T-cell (primary cell): ENCODE data around the gene RAB3IP. TPM values are rescaled to one million over a fixed set of nuclear protein-coding genes. Genes with fewer than 3 reads are reported as not detected.
"Not testable (repeated sequence)": the region's sequence is repeated elsewhere in the genome, so short reads cannot be mapped to it uniquely, and the experiment has no call there.

Experiments
- ATAC-seq, 4 experiments: fragments of 200-7000 bp in 3 of 4; fragments of 150-1000 bp in 1 of 4; cut with Tn5 transposase; replicated peaks in 1 of 4; 1 replicate in 3 of 4; 2 replicates in 1 of 4; pipeline ENCODE4 v1.10.0; 2021; ENCODE audit warnings: moderate library complexity in 3 of 4, mild to moderate bottlenecking in 2 of 4, moderate number of reproducible peaks in 1 of 4
- CTCF ChIA-PET, 2 donors: fragments of 300-600 bp; sonication (Branson Sonifier 250); formaldehyde crosslinking; loops; one replicate each; lab custom pipeline; 2022; ENCODE audit warnings: antibody characterized with exemption in 2 of 2; lab: Charles Lee
- POLR2A ChIA-PET, 2 donors: fragments of 300-600 bp; sonication (Branson Sonifier 250); formaldehyde crosslinking; loops; one replicate each; lab custom pipeline; 2022; ENCODE audit warnings: antibody characterized with exemption in 2 of 2; lab: Charles Lee
- DNase-seq, 35 experiments: peaks; one replicate each; pipeline versions ENCODE4 v3.0.0 to v3.0.0-alpha.2; 2013 to 2023
- H3K27ac ChIP-seq: one replicate; pipeline ENCODE4 v1.5.1; 2013; ENCODE audit warnings: low read length
- H3K27me3 ChIP-seq, 2 experiments: replicated peaks in 1 of 2; 1 replicate in 1 of 2; 2 replicates in 1 of 2; pipeline versions ENCODE4 v1.6.1 to v1.7.0; 2013; ENCODE audit warnings: low read length in 1 of 2, mixed read lengths in 1 of 2; ENCODE audit not compliant: control insufficient read depth in 2 of 2, insufficient read depth in 2 of 2; ENCODE audit errors: extremely low read depth in 1 of 2
- H3K36me3 ChIP-seq, 2 donors: 1 replicate in 1 of 2; 2 replicates in 1 of 2; pipeline versions ENCODE4 v1.6.1 to v1.7.0; 2013; ENCODE audit warnings: low read length in 1 of 2; ENCODE audit not compliant: control insufficient read depth in 2 of 2, insufficient read depth in 1 of 2; ENCODE audit errors: extremely low read depth in 1 of 2
- H3K4me1 ChIP-seq, 2 experiments: 1 replicate in 1 of 2; 2 replicates in 1 of 2; pipeline versions ENCODE4 v1.6.1 to v1.7.0; 2013; ENCODE audit warnings: low read length in 2 of 2, mixed read lengths in 1 of 2; ENCODE audit not compliant: insufficient read depth in 2 of 2, control insufficient read depth in 1 of 2; ENCODE audit errors: extremely low read depth in 1 of 2
- H3K4me3 ChIP-seq, 2 donors: 1 replicate in 1 of 2; 2 replicates in 1 of 2; pipeline versions ENCODE4 v1.5.1 to v1.7.0; 2013; ENCODE audit warnings: mild to moderate bottlenecking in 2 of 2, low read length in 1 of 2, moderate library complexity in 1 of 2; ENCODE audit not compliant: control insufficient read depth in 1 of 2; ENCODE audit errors: extremely low read depth in 1 of 2
- H3K9me3 ChIP-seq: 2 replicates; pipeline ENCODE4 v1.7.0; 2013
- H3K27ac Mint-ChIP-seq, 2 donors: one replicate each; pipeline ENCODE4 v1.8.0; 2020 to 2021; ENCODE audit warnings: mild to moderate bottlenecking in 2 of 2, mixed read lengths in 2 of 2
- H3K27me3 Mint-ChIP-seq, 2 donors: one replicate each; pipeline ENCODE4 v1.8.0; 2021 to 2022; ENCODE audit warnings: mixed read lengths in 2 of 2
- H3K36me3 Mint-ChIP-seq: one replicate; pipeline ENCODE4 v1.8.0; 2021; ENCODE audit warnings: mixed read lengths
- H3K4me1 Mint-ChIP-seq, 3 donors: one replicate each; pipeline ENCODE4 v1.8.0; 2020 to 2022; ENCODE audit warnings: mixed read lengths in 3 of 3, mild to moderate bottlenecking in 1 of 3
- H3K4me3 Mint-ChIP-seq, 3 donors: one replicate each; pipeline ENCODE4 v1.8.0; 2020 to 2022; ENCODE audit warnings: mild to moderate bottlenecking in 3 of 3, mixed read lengths in 3 of 3, moderate library complexity in 3 of 3
- H3K9me3 Mint-ChIP-seq, 3 donors: one replicate each; pipeline ENCODE4 v1.8.0; 2020 to 2022; ENCODE audit warnings: mixed read lengths in 3 of 3
- WGBS: methylation state at CpG from one replicate; pipeline ENCODE4 v1.1.5; 2013; ENCODE audit warnings: missing lambda C conversion rate; ENCODE audit not compliant: insufficient coverage; 5-methylcytosine and 5-hydroxymethylcytosine counted together
- total RNA-seq, 35 experiments: library from RNA in 6 of 35; stranded (reverse) in 6 of 35; fragments of 120-200 nt in 1 of 35; gene quantifications; one replicate each; pipeline versions ENCODE4 v1.2.1 to v1.2.4 and lab custom pipeline; 2013 to 2026

Gene RAB3IP
- total RNA-seq, 5 donors from 2014 or later (not counting 1 experiment from before 2014, with no cell fraction given) = 18.7 to 30.5 (median 20.7) TPM

DNA sequence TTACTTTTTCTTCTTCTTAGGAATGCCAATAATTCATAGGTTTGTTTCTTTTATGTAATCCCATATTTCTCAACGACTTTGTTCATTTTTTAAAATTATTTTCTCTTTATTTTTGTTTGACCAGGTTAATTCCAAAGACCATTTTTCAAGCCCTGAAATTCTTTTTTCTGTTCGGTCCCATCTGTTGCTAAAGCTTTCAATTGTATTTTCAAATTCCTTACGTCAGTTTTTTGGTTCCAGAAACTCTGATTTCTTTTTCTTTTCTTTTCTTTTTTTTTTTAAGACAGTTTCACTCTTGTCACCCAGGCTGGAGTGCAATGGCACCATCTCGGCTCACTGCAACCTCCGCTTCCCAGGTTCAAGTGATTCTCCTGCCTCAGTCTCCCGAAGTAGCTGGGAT lies 27.6 kb downstream of the RAB3IP start:
- Mint-ChIP-seq H3K27ac (no peak overlapping the region), H3K4me1 (peaks cover 0 to under 1% (median 0%) of the 10 kb centered on the region in 3 donors), H3K36me3 (peaks cover 87% of the 10 kb centered on the region), H3K27me3 (no peaks in the 10 kb centered on the region), H3K9me3 (peaks cover 27 to 71% (median 33%) of the 10 kb centered on the region in 3 donors), H3K4me3 (no peak overlapping the region)
- no peak for DNase-seq
- Histone ChIP-seq H3K9me3 (peaks cover 12% of the 10 kb centered on the region), H3K27ac (no peak overlapping the region), H3K4me1 (no peaks in the 10 kb centered on the region), H3K36me3 (peaks cover 12 to 15% of the 10 kb centered on the region in 2 donors), H3K27me3 (no peaks in the 10 kb centered on the region), H3K4me3 (no peak overlapping the region)
- ChIA-PET CTCF (no interaction called here), POLR2A (no interaction called here)
- 96% methylated on average over 2 of the region's 6 CpGs for WGBS
- ATAC-seq = no peak

DNA sequence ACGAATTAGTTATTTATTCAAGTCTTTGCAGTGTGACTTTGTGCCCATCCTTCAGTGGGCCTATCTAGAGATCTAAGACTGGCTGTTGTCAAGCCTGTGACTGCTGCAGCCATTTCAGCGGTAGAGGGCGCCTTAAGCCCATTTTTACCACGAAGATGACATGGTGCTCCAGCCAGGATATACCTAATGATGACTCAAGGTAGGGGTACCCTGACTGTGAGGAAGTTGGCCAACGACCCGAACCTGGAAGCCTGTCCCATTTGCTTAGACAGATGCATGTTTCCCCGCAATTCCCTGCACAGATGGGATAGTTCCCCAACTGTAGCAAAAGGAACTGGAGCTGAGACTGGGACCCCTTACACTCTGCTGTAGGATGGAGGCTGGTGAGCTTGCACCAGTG lies 41.3 kb downstream of the RAB3IP start:
- WGBS = 91% methylated on average over 7 of the region's 7 CpGs
- no peak overlapping the region for H3K27ac Mint-ChIP-seq
- no peaks in the 10 kb centered on the region for H3K9me3 ChIP-seq
- no peaks in the 10 kb centered on the region for H3K36me3 ChIP-seq
- H3K4me3 Mint-ChIP-seq = no peak overlapping the region
- DNase-seq (no peak), ATAC-seq (no peak)
- peaks cover 6 to 18% (median 7%) of the 10 kb centered on the region in 3 donors for H3K9me3 Mint-ChIP-seq
- no peak overlapping the region for H3K4me3 ChIP-seq
- H3K27ac ChIP-seq = no peak overlapping the region
- no peaks in the 10 kb centered on the region for H3K27me3 Mint-ChIP-seq
- H3K4me1 Mint-ChIP-seq = peaks cover 3 to 24% (median 6%) of the 10 kb centered on the region in 3 donors
- ChIA-PET CTCF (no interaction called here), POLR2A (no interaction called here)
- H3K36me3 Mint-ChIP-seq = peaks cover 49% of the 10 kb centered on the region
- peaks cover 0 to 3% of the 10 kb centered on the region in 2 experiments for H3K4me1 ChIP-seq
- no peaks in the 10 kb centered on the region for H3K27me3 ChIP-seq

DNA sequence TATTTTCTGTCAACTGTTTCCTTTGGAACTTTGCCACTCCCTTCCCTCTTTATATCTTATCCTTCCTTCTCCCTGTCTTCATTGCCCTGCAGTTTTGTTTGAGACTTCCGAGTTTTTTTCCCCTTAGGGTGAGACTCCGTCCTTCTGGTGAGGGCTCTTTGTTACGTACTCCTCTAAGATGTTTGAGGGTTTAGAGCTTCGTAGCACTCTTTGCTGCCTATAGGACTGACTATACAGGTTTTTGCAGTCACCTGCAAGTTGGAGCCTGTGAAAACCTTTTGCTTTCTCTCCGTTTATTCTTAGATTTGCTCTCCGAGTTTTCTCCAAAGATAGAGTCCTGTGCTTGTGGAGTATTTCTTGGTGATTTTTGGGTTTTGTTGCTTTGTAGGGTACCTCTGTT lies 44.7 kb downstream of the RAB3IP start:
- H3K4me3 ChIP-seq = no peak overlapping the region

DNA sequence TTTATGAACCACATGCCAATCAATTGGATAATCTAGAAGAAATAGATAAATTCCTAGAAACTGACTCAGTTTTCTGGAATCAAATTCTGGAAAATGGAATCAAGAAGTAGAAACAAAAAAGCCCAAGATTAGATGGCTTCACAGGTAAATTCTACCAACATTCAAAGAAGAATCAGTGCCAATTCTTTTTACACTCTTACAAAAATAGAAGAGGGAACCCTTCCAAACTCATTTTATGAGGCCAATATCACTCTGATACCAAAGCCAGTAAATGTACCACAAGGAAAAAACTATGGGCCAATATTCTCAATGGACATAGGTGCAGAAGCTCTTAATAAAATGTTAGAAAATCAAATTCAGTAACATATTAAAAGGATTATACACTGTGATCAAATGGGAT lies 50.7 kb downstream of the RAB3IP start:
- ATAC-seq (no peak), DNase-seq (no peak)
- Histone ChIP-seq H3K27me3 (no peaks in the 10 kb centered on the region), H3K4me1 (no peaks in the 10 kb centered on the region), H3K27ac (no peak overlapping the region), H3K36me3 (peaks cover 0 to 12% of the 10 kb centered on the region in 2 donors), H3K4me3 (no peak overlapping the region), H3K9me3 (peaks cover 9% of the 10 kb centered on the region)
- Mint-ChIP-seq H3K9me3 (peaks cover 10 to 36% (median 19%) of the 10 kb centered on the region in 3 donors), H3K27me3 (no peaks in the 10 kb centered on the region), H3K4me3 (no peak overlapping the region), H3K36me3 (peaks cover 83% of the 10 kb centered on the region), H3K4me1 (no peaks in the 10 kb centered on the region), H3K27ac (no peak overlapping the region)
- POLR2A ChIA-PET = no interaction called here
- CTCF ChIA-PET = interaction anchor here in 1 of 2 donors (0.6 kb wide), 1 partner anchor 597 kb away, joined by 5 read pairs; no protein-coding TSS in a partner anchor

More for the DNA sequence above, 44.7 kb downstream of the RAB3IP start:
- peaks cover 77% of the 10 kb centered on the region for H3K36me3 Mint-ChIP-seq
- DNase-seq (no peak), ATAC-seq (no peak)
- ChIA-PET POLR2A (no interaction called here), CTCF (no interaction called here)
- H3K4me1 ChIP-seq = peaks cover 0 to 3% of the 10 kb centered on the region in 2 experiments
- peaks cover 3 to 24% (median 6%) of the 10 kb centered on the region in 3 donors for H3K4me1 Mint-ChIP-seq
- H3K27me3 ChIP-seq = no peaks in the 10 kb centered on the region
- no peaks in the 10 kb centered on the region for H3K9me3 ChIP-seq
- peaks cover 0 to 12% of the 10 kb centered on the region in 2 donors for H3K36me3 ChIP-seq
- H3K9me3 Mint-ChIP-seq = peaks cover 6 to 18% (median 7%) of the 10 kb centered on the region in 3 donors
- WGBS = 98% methylated on average over 6 of the region's 6 CpGs
- no peak overlapping the region for H3K27ac Mint-ChIP-seq
- no peak overlapping the region for H3K4me3 Mint-ChIP-seq
- H3K27ac ChIP-seq = no peak overlapping the region
- H3K27me3 Mint-ChIP-seq = no peaks in the 10 kb centered on the region

DNA sequence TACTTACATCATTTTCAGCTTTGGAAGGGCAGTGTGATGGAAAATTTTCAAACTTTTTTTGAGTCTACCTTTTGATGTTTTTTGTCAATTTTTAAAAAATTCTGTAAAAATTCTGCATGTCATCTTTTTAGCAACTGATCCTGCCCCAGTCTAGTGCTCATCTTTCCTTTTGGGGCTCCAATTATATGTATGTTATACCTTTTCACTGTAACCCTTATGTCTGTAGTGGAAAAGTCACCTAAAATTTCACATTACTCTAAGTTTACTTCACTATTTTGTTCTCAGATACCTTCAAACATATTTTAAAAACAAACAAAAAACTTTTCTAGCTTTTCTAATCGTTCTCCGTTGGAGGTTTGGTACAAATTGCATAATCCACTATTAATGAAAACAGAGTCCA lies 53.9 kb downstream of the RAB3IP start:
- POLR2A ChIA-PET = no interaction called here
- no CpG with 5 or more reads among the region's 2 CpGs for WGBS
- Histone ChIP-seq H3K4me3 (no peak overlapping the region), H3K4me1 (no peaks in the 10 kb centered on the region), H3K27ac (no peak overlapping the region), H3K27me3 (no peaks in the 10 kb centered on the region), H3K36me3 (peaks cover 0 to 9% of the 10 kb centered on the region in 2 donors), H3K9me3 (peaks cover 9% of the 10 kb centered on the region)
- no peak overlapping the region for H3K4me3 Mint-ChIP-seq
- H3K36me3 Mint-ChIP-seq = peaks cover 82% of the 10 kb centered on the region
- ATAC-seq (no peak), DNase-seq (no peak)
- H3K9me3 Mint-ChIP-seq = peaks cover 10 to 46% (median 21%) of the 10 kb centered on the region in 3 donors
- no peaks in the 10 kb centered on the region for H3K27me3 Mint-ChIP-seq
- H3K4me1 Mint-ChIP-seq = no peaks in the 10 kb centered on the region
- CTCF ChIA-PET = no interaction called here
- H3K27ac Mint-ChIP-seq = no peak overlapping the region

DNA sequence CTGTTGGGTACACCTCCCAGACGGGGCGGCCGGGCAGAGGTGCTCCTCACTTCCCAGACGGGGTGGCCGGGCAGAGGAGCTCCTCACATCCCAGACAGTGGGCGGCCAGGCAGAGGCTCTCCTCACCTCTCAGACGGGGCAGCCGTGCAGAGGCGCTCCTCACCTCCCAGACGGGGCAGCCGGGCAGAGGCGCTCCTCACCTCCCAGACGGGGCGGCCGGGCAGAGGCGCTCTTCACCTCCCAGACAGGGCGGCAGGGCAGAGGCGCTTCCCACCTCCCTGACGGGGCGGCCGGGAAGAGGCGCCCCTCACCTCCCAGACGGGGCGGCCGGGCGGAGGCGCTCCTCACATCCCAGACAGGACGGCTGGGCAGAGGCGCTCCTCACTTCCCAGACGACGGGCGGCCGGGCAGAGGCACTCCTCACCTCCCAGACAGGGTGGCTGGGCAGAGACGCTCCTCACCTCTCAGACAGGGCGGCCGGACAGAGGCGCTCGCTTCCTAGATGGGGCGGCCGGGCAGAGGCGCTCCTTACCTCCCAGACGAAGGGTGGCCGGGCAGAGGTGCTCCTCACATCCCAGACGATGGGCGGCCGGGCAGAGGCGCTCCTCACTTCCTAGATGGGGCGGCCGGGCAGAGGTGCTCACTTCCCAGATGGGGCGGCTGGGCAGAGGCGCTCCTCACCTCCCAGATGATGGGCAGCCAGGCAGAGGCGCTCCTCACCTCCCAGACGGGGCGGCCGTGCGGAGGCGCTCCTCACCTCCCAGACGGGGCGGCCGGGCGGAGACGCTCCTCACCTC lies 68.6 kb downstream of the RAB3IP start:
- POLR2A ChIA-PET = not testable (repeated sequence)

More for the DNA sequence above, 68.6 kb downstream of the RAB3IP start:
- H3K4me3 Mint-ChIP-seq, DNase-seq, H3K4me1 Mint-ChIP-seq, CTCF ChIA-PET, H3K4me1 ChIP-seq, H3K9me3 ChIP-seq, H3K27ac Mint-ChIP-seq, H3K27me3 Mint-ChIP-seq, H3K36me3 ChIP-seq, H3K27ac ChIP-seq, H3K4me3 ChIP-seq, ATAC-seq, H3K27me3 ChIP-seq: not testable (repeated sequence)
- H3K36me3 Mint-ChIP-seq = peaks cover 75% of the 10 kb centered on the region
- peaks cover 12 to 21% (median 15%) of the 10 kb centered on the region in 3 donors for H3K9me3 Mint-ChIP-seq
- 97% methylated on average over 33 of the region's 62 CpGs for WGBS
